Naive thymus-derived CD4-positive, alpha-beta T cell (primary cell): ENCODE data around the gene ING1. TPM values are rescaled to one million over a fixed set of nuclear protein-coding genes. Genes with fewer than 3 reads are reported as not detected.

Source experiments
- ATAC-seq: fragments of 150-1000 bp; cut with Tn5 transposase; 2 replicates; pipeline ENCODE4 v1.10.0; 2021; ENCODE audit warnings: mild to moderate bottlenecking, moderate library complexity
- CTCF ChIA-PET: fragments of 350-600 bp; sonication (Branson Sonifier 250); formaldehyde crosslinking; loops from one replicate; lab custom pipeline; 2021; ENCODE audit warnings: antibody characterized with exemption; lab: Charles Lee
- POLR2A ChIA-PET: fragments of 350-600 bp; sonication (Branson Sonifier 250); formaldehyde crosslinking; loops from one replicate; lab custom pipeline; 2021; ENCODE audit warnings: antibody characterized with exemption, inconsistent platforms; lab: Charles Lee
- DNase-seq, 9 donors: peaks; one replicate each; pipeline versions ENCODE4 v3.0.0 to v3.0.0-alpha.2; 2020 to 2022; ENCODE audit warnings: mixed read lengths in 1 of 9
- H3K27ac ChIP-seq: one replicate; pipeline ENCODE4 v1.7.0; 2013; ENCODE audit warnings: mild to moderate bottlenecking, low read depth, low read length, moderate library complexity
- H3K27me3 ChIP-seq, 2 donors: one replicate each; pipeline ENCODE4 v1.7.0; 2013; ENCODE audit warnings: low read length in 2 of 2, mild to moderate bottlenecking in 2 of 2, moderate library complexity in 2 of 2; ENCODE audit not compliant: control insufficient read depth in 2 of 2, insufficient read depth in 2 of 2
- H3K36me3 ChIP-seq, 3 experiments: 1 replicate in 2 of 3; 2 replicates in 1 of 3; pipeline ENCODE4 v1.7.0; 2013; ENCODE audit warnings: low read length in 3 of 3, mild to moderate bottlenecking in 3 of 3, moderate library complexity in 1 of 3; ENCODE audit not compliant: insufficient read depth in 3 of 3, control insufficient read depth in 2 of 3
- H3K4me1 ChIP-seq, 2 donors: one replicate each; pipeline ENCODE4 v1.7.0; 2013; ENCODE audit warnings: low read length in 2 of 2, mild to moderate bottlenecking in 2 of 2, moderate library complexity in 1 of 2; ENCODE audit not compliant: control insufficient read depth in 2 of 2, insufficient read depth in 2 of 2
- H3K4me3 ChIP-seq: 2 replicates; pipeline ENCODE4 v1.7.0; 2013; ENCODE audit warnings: mild to moderate bottlenecking, low read length
- H3K9me3 ChIP-seq, 3 experiments: 1 replicate in 2 of 3; 2 replicates in 1 of 3; pipeline ENCODE4 v1.7.0; 2013; ENCODE audit warnings: low read length in 3 of 3; ENCODE audit not compliant: control insufficient read depth in 2 of 3
- H3K27ac Mint-ChIP-seq, 9 donors: one replicate each; pipeline ENCODE4 v1.8.0; 2020 to 2022; ENCODE audit warnings: mixed read lengths in 9 of 9, mild to moderate bottlenecking in 8 of 9, moderate library complexity in 5 of 9, inconsistent platforms in 2 of 9
- H3K27me3 Mint-ChIP-seq, 5 donors: one replicate each; pipeline ENCODE4 v1.8.0; 2021 to 2022; ENCODE audit warnings: mixed read lengths in 5 of 5, mild to moderate bottlenecking in 1 of 5
- H3K36me3 Mint-ChIP-seq, 5 donors: one replicate each; pipeline ENCODE4 v1.8.0; 2020 to 2022; ENCODE audit warnings: mixed read lengths in 5 of 5, mild to moderate bottlenecking in 3 of 5, inconsistent platforms in 1 of 5
- H3K4me1 Mint-ChIP-seq, 7 donors: one replicate each; pipeline ENCODE4 v1.8.0; 2020 to 2022; ENCODE audit warnings: mixed read lengths in 7 of 7, mild to moderate bottlenecking in 3 of 7, inconsistent platforms in 1 of 7
- H3K4me3 Mint-ChIP-seq, 10 donors: one replicate each; pipeline ENCODE4 v1.8.0; 2020 to 2022; ENCODE audit warnings: mild to moderate bottlenecking in 10 of 10, mixed read lengths in 10 of 10, moderate library complexity in 6 of 10, inconsistent platforms in 2 of 10
- H3K9me3 Mint-ChIP-seq, 11 donors: one replicate each; pipeline ENCODE4 v1.8.0; 2020 to 2022; ENCODE audit warnings: mixed read lengths in 11 of 11, mild to moderate bottlenecking in 4 of 11, inconsistent platforms in 1 of 11, moderate library complexity in 1 of 11
- intact Hi-C, 2 donors: fragments of 100-400 bp; cut with micrococcal nuclease; formaldehyde crosslinking; loops; one replicate each; pipeline ENCODE4 v1.15.1; 2023
- polyA plus RNA-seq, 2 donors: library from polyadenylated mRNA; unstranded; fragments of 300-500 nt; fragmentation: Illumina TruSeq; gene quantifications; one replicate each; pipeline ENCODE4 v1.2.3, GENCODE V29; 2021
- total RNA-seq, 6 experiments: library from RNA in 5 of 6; stranded (reverse) in 5 of 6; gene quantifications; 1 replicate in 5 of 6; 2 replicates in 1 of 6; pipeline ENCODE4 v1.2.3 and lab custom pipeline; 2021 to 2026

The ING1 gene
- total and polyA plus RNA-seq, 7 experiments from 2014 or later = 9.1 to 33.8 (median 21.8) TPM

GRCh38 chr13:110756219-110756631 is 42.7 kb downstream of the ING1 start:
- Mint-ChIP-seq H3K9me3 (peaks cover 0 to 8% (median 0%) of the 10 kb centered on the region in 11 donors), H3K36me3 (peaks cover 0 to 13% (median 7%) of the 10 kb centered on the region in 5 donors), H3K27ac (no peak overlapping the region), H3K4me3 (no peak overlapping the region), H3K27me3 (peaks cover 7 to 16% (median 10%) of the 10 kb centered on the region in 5 donors), H3K4me1 (peaks cover 0 to 5% (median 0%) of the 10 kb centered on the region in 7 donors)
- POLR2A ChIA-PET = no interaction called here
- DNase-seq (no peak), ATAC-seq (no peak)
- intact Hi-C loops = no loop called here
- CTCF ChIA-PET = no interaction called here
- Histone ChIP-seq H3K4me1 (no peaks in the 10 kb centered on the region), H3K9me3 (no peaks in the 10 kb centered on the region), H3K36me3 (no peaks in the 10 kb centered on the region), H3K27ac (no peak overlapping the region), H3K4me3 (no peak overlapping the region), H3K27me3 (peaks cover 0 to 3% of the 10 kb centered on the region in 2 donors)

GRCh38 chr13:110757296-110757695 is 43.8 kb downstream of the ING1 start:
- ChIA-PET CTCF (no interaction called here), POLR2A (no interaction called here)
- no peak overlapping the region for H3K27ac Mint-ChIP-seq
- intact Hi-C loops = no loop called here
- Histone ChIP-seq H3K27ac (no peak overlapping the region), H3K9me3 (no peaks in the 10 kb centered on the region), H3K4me3 (no peak overlapping the region), H3K27me3 (peaks cover 0 to 3% of the 10 kb centered on the region in 2 donors), H3K36me3 (no peaks in the 10 kb centered on the region), H3K4me1 (no peaks in the 10 kb centered on the region)
- ATAC-seq (no peak), DNase-seq (no peak)
- H3K4me1 Mint-ChIP-seq = peaks cover 0 to 5% (median 0%) of the 10 kb centered on the region in 7 donors
- H3K36me3 Mint-ChIP-seq = peaks cover 0 to 4% (median 3%) of the 10 kb centered on the region in 5 donors
- peaks cover 7 to 16% (median 10%) of the 10 kb centered on the region in 5 donors for H3K27me3 Mint-ChIP-seq
- no peak overlapping the region for H3K4me3 Mint-ChIP-seq
- peaks cover 0 to 8% (median 0%) of the 10 kb centered on the region in 11 donors for H3K9me3 Mint-ChIP-seq

- ChIA-PET CTCF (interaction anchor here (0.6 kb wide), 1 partner anchor 89 kb away, joined by 3 read pairs; no protein-coding TSS in a partner anchor), POLR2A (no interaction called here)
- H3K27me3 Mint-ChIP-seq = peaks cover 7 to 16% (median 10%) of the 10 kb centered on the region in 5 donors
- H3K4me3 Mint-ChIP-seq = no peak overlapping the region
- Histone ChIP-seq H3K9me3 (no peaks in the 10 kb centered on the region), H3K27me3 (peaks cover 0 to 3% of the 10 kb centered on the region in 2 donors), H3K36me3 (no peaks in the 10 kb centered on the region), H3K27ac (no peak overlapping the region), H3K4me3 (no peak overlapping the region), H3K4me1 (no peaks in the 10 kb centered on the region)
- DNase-seq (no peak), ATAC-seq (no peak)
- intact Hi-C loops = no loop called here
- H3K4me1 Mint-ChIP-seq = peaks cover 0 to 5% (median 0%) of the 10 kb centered on the region in 7 donors
- H3K27ac Mint-ChIP-seq = no peak overlapping the region
- H3K36me3 Mint-ChIP-seq = peaks cover 0 to 8% (median 3%) of the 10 kb centered on the region in 5 donors
- peaks cover 0 to 8% (median 0%) of the 10 kb centered on the region in 11 donors for H3K9me3 Mint-ChIP-seq
These were observed 44.8 kb downstream of the ING1 start for GRCh38 chr13:110758195-110758805.

- CTCF ChIA-PET = no interaction called here
- POLR2A ChIA-PET = no interaction called here
- intact Hi-C loops = no loop called here
These were observed 46.2 kb downstream of the ING1 start for GRCh38 chr13:110759710-110760109.

GRCh38 chr13:110760611-110761010 is 47.1 kb downstream of the ING1 start:
- peaks cover 0 to 8% (median 1%) of the 10 kb centered on the region in 11 donors for H3K9me3 Mint-ChIP-seq
- ATAC-seq = no peak
- H3K36me3 Mint-ChIP-seq = peaks cover 0 to 4% (median 3%) of the 10 kb centered on the region in 5 donors
- peaks cover 0 to 5% (median 0%) of the 10 kb centered on the region in 7 donors for H3K4me1 Mint-ChIP-seq
- no peak for DNase-seq
- Histone ChIP-seq H3K9me3 (no peaks in the 10 kb centered on the region), H3K27ac (no peak overlapping the region), H3K4me1 (no peaks in the 10 kb centered on the region), H3K27me3 (peaks cover 0 to 3% of the 10 kb centered on the region in 2 donors), H3K4me3 (no peak overlapping the region), H3K36me3 (no peaks in the 10 kb centered on the region)
- intact Hi-C loops = no loop called here
- POLR2A ChIA-PET = no interaction called here
- no peak overlapping the region for H3K27ac Mint-ChIP-seq
- H3K4me3 Mint-ChIP-seq = no peak overlapping the region
- H3K27me3 Mint-ChIP-seq = peaks cover 5 to 29% (median 22%) of the 10 kb centered on the region in 5 donors
- CTCF ChIA-PET = no interaction called here

More at GRCh38 chr13:110759710-110760109, 46.2 kb downstream of the ING1 start:
- Mint-ChIP-seq H3K27me3 (peaks cover 5 to 29% (median 16%) of the 10 kb centered on the region in 5 donors), H3K4me3 (no peak overlapping the region), H3K4me1 (peaks cover 0 to 5% (median 0%) of the 10 kb centered on the region in 7 donors), H3K36me3 (peaks cover 0 to 4% (median 3%) of the 10 kb centered on the region in 5 donors), H3K27ac (no peak overlapping the region), H3K9me3 (peaks cover 0 to 8% (median 1%) of the 10 kb centered on the region in 11 donors)
- no peak for ATAC-seq
- H3K27me3 ChIP-seq = peaks cover 0 to 3% of the 10 kb centered on the region in 2 donors
- H3K4me3 ChIP-seq = no peak overlapping the region
- no peak overlapping the region for H3K27ac ChIP-seq
- no peaks in the 10 kb centered on the region for H3K36me3 ChIP-seq
- H3K4me1 ChIP-seq = no peaks in the 10 kb centered on the region
- DNase-seq = no peak
- H3K9me3 ChIP-seq = no peaks in the 10 kb centered on the region

- Histone ChIP-seq H3K4me3 (no peak overlapping the region), H3K4me1 (no peaks in the 10 kb centered on the region), H3K27me3 (no peaks in the 10 kb centered on the region), H3K9me3 (no peaks in the 10 kb centered on the region), H3K36me3 (no peaks in the 10 kb centered on the region), H3K27ac (no peak overlapping the region)
- POLR2A ChIA-PET = no interaction called here
- Mint-ChIP-seq H3K27ac (no peak overlapping the region), H3K4me1 (peaks cover 0 to 2% (median 0%) of the 10 kb centered on the region in 7 donors), H3K36me3 (peaks cover 0 to 4% (median 3%) of the 10 kb centered on the region in 5 donors), H3K4me3 (no peak overlapping the region), H3K9me3 (peaks cover 0 to 6% (median 1%) of the 10 kb centered on the region in 11 donors), H3K27me3 (peaks cover 12 to 45% (median 14%) of the 10 kb centered on the region in 5 donors)
- intact Hi-C loops = no loop called here
- CTCF ChIA-PET = no interaction called here
- DNase-seq (no peak), ATAC-seq (no peak)
These were observed 53.4 kb downstream of the ING1 start for GRCh38 chr13:110766671-110767430.
